Astrocyte (in vitro differentiated cells and primary cell): ENCODE results near the gene SGCD.

Experiments
- EZH2 ChIP-seq: IDR thresholded peaks from 2 replicates; pipeline ENCODE4 v1.6.1; 2012; ENCODE audit warnings: mild to moderate bottlenecking, low read length, inconsistent platforms; ENCODE audit not compliant: insufficient read depth
- TF ChIP-seq, protein P1 (sequence below): IDR thresholded peaks from 2 replicates; pipeline ENCODE4 v1.5.1; 2011; ENCODE audit warnings: low read depth, mild to moderate bottlenecking, inconsistent platforms, low read length, moderate library complexity; ENCODE audit not compliant: insufficient read depth

DNA sequence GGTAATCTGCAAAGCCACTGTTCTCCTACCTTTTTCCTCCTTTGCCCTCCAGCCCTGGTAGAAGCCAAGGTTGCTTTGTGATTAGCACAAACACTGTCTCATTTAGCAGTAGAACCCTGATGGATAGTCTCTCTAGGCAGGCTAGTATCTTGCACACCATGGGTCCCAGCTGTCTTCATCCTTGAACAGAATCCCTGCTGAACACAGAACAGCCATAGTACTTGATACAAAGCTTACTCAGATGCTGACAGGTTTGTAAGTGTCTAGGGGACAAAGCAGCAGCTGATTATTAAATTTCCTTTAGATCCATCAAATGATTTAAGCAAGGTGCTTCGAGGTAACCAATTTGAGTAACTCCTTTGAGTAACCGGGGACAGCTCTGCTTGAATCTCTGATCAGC, 359.4 kb downstream of the SGCD start:
- TF ChIP-seq, protein P1, sequence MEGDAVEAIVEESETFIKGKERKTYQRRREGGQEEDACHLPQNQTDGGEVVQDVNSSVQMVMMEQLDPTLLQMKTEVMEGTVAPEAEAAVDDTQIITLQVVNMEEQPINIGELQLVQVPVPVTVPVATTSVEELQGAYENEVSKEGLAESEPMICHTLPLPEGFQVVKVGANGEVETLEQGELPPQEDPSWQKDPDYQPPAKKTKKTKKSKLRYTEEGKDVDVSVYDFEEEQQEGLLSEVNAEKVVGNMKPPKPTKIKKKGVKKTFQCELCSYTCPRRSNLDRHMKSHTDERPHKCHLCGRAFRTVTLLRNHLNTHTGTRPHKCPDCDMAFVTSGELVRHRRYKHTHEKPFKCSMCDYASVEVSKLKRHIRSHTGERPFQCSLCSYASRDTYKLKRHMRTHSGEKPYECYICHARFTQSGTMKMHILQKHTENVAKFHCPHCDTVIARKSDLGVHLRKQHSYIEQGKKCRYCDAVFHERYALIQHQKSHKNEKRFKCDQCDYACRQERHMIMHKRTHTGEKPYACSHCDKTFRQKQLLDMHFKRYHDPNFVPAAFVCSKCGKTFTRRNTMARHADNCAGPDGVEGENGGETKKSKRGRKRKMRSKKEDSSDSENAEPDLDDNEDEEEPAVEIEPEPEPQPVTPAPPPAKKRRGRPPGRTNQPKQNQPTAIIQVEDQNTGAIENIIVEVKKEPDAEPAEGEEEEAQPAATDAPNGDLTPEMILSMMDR = no peak
- no peak for TF ChIP-seq EZH2
